Chondrocyte (in vitro differentiated cells): ENCODE data around the gene IMPDH2. TPM values are rescaled to one million over a fixed set of nuclear protein-coding genes. Genes with fewer than 3 reads are reported as not detected.

ENCODE experiments used
- DNase-seq: peaks from one replicate; pipeline ENCODE4 v3.0.0; 2021; ENCODE audit warnings: mixed read lengths, low spot score
- H3K27ac Mint-ChIP-seq: one replicate; pipeline ENCODE4 v1.8.0; 2021; ENCODE audit warnings: mild to moderate bottlenecking, moderate library complexity, mixed read lengths; ENCODE audit not compliant: unreplicated experiment
- H3K27me3 Mint-ChIP-seq: 2 replicates; pipeline ENCODE4 v1.8.0; 2021; ENCODE audit warnings: low read depth, mixed read lengths
- H3K36me3 Mint-ChIP-seq: 2 replicates; pipeline ENCODE4 v1.8.0; 2021; ENCODE audit warnings: low read depth, mixed read lengths
- H3K4me1 Mint-ChIP-seq: 2 replicates; pipeline ENCODE4 v1.8.0; 2021; ENCODE audit warnings: low read depth, mild to moderate bottlenecking, mixed read lengths
- H3K4me3 Mint-ChIP-seq: one replicate; pipeline ENCODE4 v1.8.0; 2021; ENCODE audit warnings: mild to moderate bottlenecking, moderate library complexity, mixed read lengths; ENCODE audit not compliant: unreplicated experiment
- H3K9me3 Mint-ChIP-seq: 2 replicates; pipeline ENCODE4 v1.8.0; 2021; ENCODE audit warnings: low read depth, mixed read lengths
- CTCF ChIP-seq: fragments of 200-600 bp; sonication (generic); IDR thresholded peaks from 2 replicates; pipeline ENCODE4 v1.5.0; 2021; ENCODE audit warnings: antibody characterized with exemption, mild to moderate bottlenecking, moderate library complexity
- total RNA-seq: library from RNA; stranded (reverse); gene quantifications from 3 replicates; pipeline ENCODE4 v1.2.1, GENCODE V29; 2021

IMPDH2 gene
- total RNA-seq, 1 donor from 2014 or later, result 140 TPM

GRCh38 chr3:49054344-49054862 lies 25.2 kb upstream of the IMPDH2 start:
- Mint-ChIP-seq H3K27me3 (no peaks in the 10 kb centered on the region), H3K27ac (no peak overlapping the region), H3K36me3 (peaks cover 30% of the 10 kb centered on the region), H3K4me3 (no peak overlapping the region), H3K4me1 (peaks cover 6% of the 10 kb centered on the region), H3K9me3 (no peaks in the 10 kb centered on the region)
- no peak for TF ChIP-seq CTCF
- DNase-seq, result no peak

- Mint-ChIP-seq H3K4me3 (no peak overlapping the region), H3K27me3 (no peaks in the 10 kb centered on the region), H3K27ac (no peak overlapping the region), H3K4me1 (peaks cover 6% of the 10 kb centered on the region), H3K36me3 (peaks cover 30% of the 10 kb centered on the region), H3K9me3 (no peaks in the 10 kb centered on the region)
- no peak for DNase-seq
- TF ChIP-seq CTCF, result no peak
These were observed 24.3 kb upstream of the IMPDH2 start for GRCh38 chr3:49053543-49053942.

- no peak overlapping the region for H3K4me3 Mint-ChIP-seq
- peaks cover 18% of the 10 kb centered on the region for H3K36me3 Mint-ChIP-seq
- H3K27me3 Mint-ChIP-seq, result no peaks in the 10 kb centered on the region
- H3K27ac Mint-ChIP-seq, result no peak overlapping the region
- TF ChIP-seq CTCF, result no peak
- peaks cover 7% of the 10 kb centered on the region for H3K4me1 Mint-ChIP-seq
- H3K9me3 Mint-ChIP-seq, result no peaks in the 10 kb centered on the region
- no peak for DNase-seq
These were observed 6.1 kb upstream of the IMPDH2 start for GRCh38 chr3:49035281-49035680.

GRCh38 chr3:49034650-49035049 lies 5.5 kb upstream of the IMPDH2 start:
- no peak for DNase-seq
- Mint-ChIP-seq H3K36me3 (peaks cover 18% of the 10 kb centered on the region), H3K9me3 (no peaks in the 10 kb centered on the region), H3K27me3 (no peaks in the 10 kb centered on the region), H3K27ac (no peak overlapping the region), H3K4me3 (no peak overlapping the region), H3K4me1 (peaks cover 10% of the 10 kb centered on the region)
- TF ChIP-seq CTCF, result no peak

GRCh38 chr3:49032646-49033304 lies 3.6 kb upstream of the IMPDH2 start:
- DNase-seq, result peak; percentile 34
- no peaks in the 10 kb centered on the region for H3K27me3 Mint-ChIP-seq
- no peak overlapping the region for H3K4me3 Mint-ChIP-seq
- H3K36me3 Mint-ChIP-seq, result peaks cover 20% of the 10 kb centered on the region
- peaks cover 27% of the 10 kb centered on the region for H3K4me1 Mint-ChIP-seq
- H3K27ac Mint-ChIP-seq, result no peak overlapping the region
- no peaks in the 10 kb centered on the region for H3K9me3 Mint-ChIP-seq
- TF ChIP-seq CTCF, result no peak
